Testis (tissue), 2 donors: ENCODE data around the gene WRNIP1.

Source experiments
- CTCF ChIP-seq, 3 experiments: fragments of 450-650 bp in 2 of 3; fragments of 200-600 bp in 1 of 3; sonication (generic) in 1 of 3; IDR thresholded peaks; one replicate each; pipeline ENCODE4 v1.5.1; 2016 to 2019; ENCODE audit warnings: antibody characterized with exemption in 3 of 3, mild to moderate bottlenecking in 2 of 3, moderate library complexity in 1 of 3
- POLR2A ChIP-seq: fragments of 450-650 bp; IDR thresholded peaks from one replicate; pipeline ENCODE4 v1.6.1; 2017; ENCODE audit warnings: antibody characterized with exemption, mild to moderate bottlenecking, moderate library complexity

- TF ChIP-seq CTCF (IDR thresholded peaks at IDR 0.05) (no peak), POLR2A (no peak)
These were observed 23.4 kb upstream of the WRNIP1 start for GRCh38 chr6:2741756-2742155.
